H1 (cell line): ENCODE data around the gene PSMD5. TPM values are rescaled to one million over a fixed set of nuclear protein-coding genes. Genes with fewer than 3 reads are reported as not detected.

Experiments used
- CTCF ChIA-PET: fragments of 300-600 bp; sonication (Branson Sonifier 250); formaldehyde crosslinking; loops from one replicate; lab custom pipeline; 2021; ENCODE audit not compliant: partially characterized antibody; lab: Charles Lee
- POLR2A ChIA-PET: fragments of 300-600 bp; sonication (Branson Sonifier 250); formaldehyde crosslinking; loops from one replicate; lab custom pipeline; 2021; ENCODE audit warnings: inconsistent platforms; ENCODE audit not compliant: partially characterized antibody; lab: Charles Lee
- DNase-seq, 2 experiments: peaks; one replicate each; pipeline versions ENCODE4 v3.0.0 to v3.0.0-alpha.2; 2010 to 2022; ENCODE audit warnings: low spot score in 2 of 2, low read depth in 1 of 2, mixed read lengths in 1 of 2
- FAIRE-seq: peaks from 2 replicates; lab custom pipeline; 2011; peaks lifted over from hg19 to GRCh38; lab: Jason Lieb, UNC
- H2AFZ ChIP-seq: 2 replicates; pipeline ENCODE4 v1.8.1; 2012; ENCODE audit warnings: low read length, inconsistent platforms
- H2AK5ac ChIP-seq: 2 replicates; pipeline ENCODE4 v1.6.1; 2013; ENCODE audit warnings: low read depth, low read length
- H2BK120ac ChIP-seq: replicated peaks from 2 replicates; pipeline ENCODE3; 2013; ENCODE audit warnings: low read depth, low read length, inconsistent platforms
- H2BK12ac ChIP-seq: 2 replicates; pipeline ENCODE4 v1.6.1; 2013; ENCODE audit warnings: low read depth, low read length
- H2BK15ac ChIP-seq: 2 replicates; pipeline ENCODE4 v1.6.1; 2013; ENCODE audit warnings: low read length
- H2BK20ac ChIP-seq: 2 replicates; pipeline ENCODE4 v1.6.1; 2013; ENCODE audit warnings: low read length
- H2BK5ac ChIP-seq: 2 replicates; pipeline ENCODE4 v1.6.1; 2013; ENCODE audit warnings: low read depth, low read length
- H3K14ac ChIP-seq: 2 replicates; pipeline ENCODE4 v1.6.1; 2013; ENCODE audit warnings: inconsistent platforms; ENCODE audit not compliant: insufficient read length
- H3K18ac ChIP-seq: 2 replicates; pipeline ENCODE4 v1.6.1; 2013; ENCODE audit warnings: low read length; ENCODE audit errors: extremely low read depth
- H3K23ac ChIP-seq: 2 replicates; pipeline ENCODE4 v1.6.1; 2013; ENCODE audit warnings: inconsistent platforms; ENCODE audit not compliant: insufficient read length
- H3K23me2 ChIP-seq: 2 replicates; pipeline ENCODE4 v1.6.1; 2013; ENCODE audit warnings: low read depth, low read length
- H3K27ac ChIP-seq: 2 replicates; pipeline ENCODE4 v1.6.1; 2011; ENCODE audit warnings: low read depth, low read length, inconsistent platforms
- H3K27me3 ChIP-seq, 4 experiments: replicated peaks in 1 of 4; 1 replicate in 1 of 4; 2 replicates in 3 of 4; pipeline versions ENCODE4 v1.6.1 to v1.8.1; 2011 to 2013; ENCODE audit warnings: low read length in 3 of 4, mild to moderate bottlenecking in 3 of 4, inconsistent platforms in 2 of 4, mixed read lengths in 2 of 4, moderate library complexity in 1 of 4; ENCODE audit not compliant: control insufficient read depth in 3 of 4, insufficient read depth in 3 of 4; ENCODE audit errors: extremely low read depth in 1 of 4
- H3K36me3 ChIP-seq, 4 experiments: 2 replicates each; pipeline versions ENCODE4 v1.6.1 to v1.8.1; 2011 to 2013; ENCODE audit warnings: mild to moderate bottlenecking in 4 of 4, low read length in 3 of 4, moderate library complexity in 2 of 4, control low read depth in 1 of 4, inconsistent platforms in 1 of 4; ENCODE audit not compliant: insufficient read depth in 4 of 4, control insufficient read depth in 2 of 4
- H3K4ac ChIP-seq: replicated peaks from 2 replicates; pipeline ENCODE3; 2013; ENCODE audit warnings: low read length, low read depth, mixed read lengths, inconsistent platforms; ENCODE audit not compliant: insufficient read length
- H3K4me1 ChIP-seq, 4 experiments: replicated peaks in 1 of 4; 1 replicate in 1 of 4; 2 replicates in 3 of 4; pipeline versions ENCODE4 v1.6.1 to v1.8.1; 2011 to 2013; ENCODE audit warnings: low read length in 3 of 4, inconsistent platforms in 2 of 4, mixed read lengths in 1 of 4; ENCODE audit not compliant: insufficient read depth in 4 of 4, control insufficient read depth in 3 of 4
- H3K4me2 ChIP-seq, 2 experiments: 2 replicates each; pipeline versions ENCODE4 v1.6.1 to v1.8.1; 2011 to 2013; ENCODE audit warnings: low read depth in 2 of 2, low read length in 2 of 2, control low read depth in 1 of 2, inconsistent platforms in 1 of 2, mild to moderate bottlenecking in 1 of 2; ENCODE audit not compliant: insufficient read depth in 1 of 2
- H3K4me3 ChIP-seq, 4 experiments: fragments of 200-600, 300-600 bp in 1 of 4; sonication (generic), shearing (Covaris generic), sonication (Bioruptor Twin) in 1 of 4; 2 replicates each; pipeline versions ENCODE4 v1.5.1 to v1.8.1; 2011 to 2016; ENCODE audit warnings: low read length in 4 of 4, low read depth in 3 of 4, control low read depth in 2 of 4, inconsistent platforms in 2 of 4, mild to moderate bottlenecking in 2 of 4, mixed read lengths in 1 of 4, moderate library complexity in 1 of 4; ENCODE audit not compliant: insufficient read depth in 2 of 4; ENCODE audit errors: extremely low read depth in 1 of 4
- H3K56ac ChIP-seq: replicated peaks from 2 replicates; pipeline ENCODE3; 2013; ENCODE audit warnings: low read depth, mild to moderate bottlenecking, mixed read lengths, low read length, inconsistent platforms; ENCODE audit not compliant: insufficient read length
- H3K79me1 ChIP-seq: 2 replicates; pipeline ENCODE4 v1.6.1; 2013; ENCODE audit warnings: low read depth, low read length, control low read depth
- H3K79me2 ChIP-seq, 2 experiments: 2 replicates each; pipeline versions ENCODE4 v1.6.1 to v1.8.1; 2012 to 2013; ENCODE audit warnings: low read length in 2 of 2, mild to moderate bottlenecking in 2 of 2, inconsistent platforms in 1 of 2; ENCODE audit not compliant: insufficient read depth in 2 of 2, control insufficient read depth in 1 of 2
- H3K9ac ChIP-seq, 4 experiments: replicated peaks in 1 of 4; 1 replicate in 1 of 4; 2 replicates in 3 of 4; pipeline versions ENCODE4 v1.6.1 to v1.8.1; 2011 to 2013; ENCODE audit warnings: low read depth in 3 of 4, low read length in 3 of 4, control low read depth in 2 of 4, mild to moderate bottlenecking in 2 of 4, moderate library complexity in 2 of 4, inconsistent platforms in 1 of 4; ENCODE audit errors: extremely low read depth in 1 of 4
- H3K9me3 ChIP-seq, 2 experiments: 2 replicates each; pipeline versions ENCODE4 v1.6.1 to v1.8.1; 2012 to 2013; ENCODE audit warnings: mild to moderate bottlenecking in 2 of 2, moderate library complexity in 2 of 2, control low read depth in 1 of 2, inconsistent platforms in 1 of 2, low read depth in 1 of 2, low read length in 1 of 2, mixed read lengths in 1 of 2; ENCODE audit not compliant: insufficient read depth in 2 of 2
- H4K20me1 ChIP-seq, 2 experiments: replicated peaks in 1 of 2; 2 replicates each; pipeline versions ENCODE3 to v1.8.1; 2011 to 2013; ENCODE audit warnings: inconsistent platforms in 2 of 2, low read length in 2 of 2, mild to moderate bottlenecking in 1 of 2; ENCODE audit not compliant: insufficient read depth in 2 of 2, control insufficient read depth in 1 of 2
- H4K5ac ChIP-seq: 2 replicates; pipeline ENCODE4 v1.6.1; 2013; ENCODE audit warnings: low read length, low read depth, mixed read lengths, inconsistent platforms; ENCODE audit not compliant: insufficient read length
- H4K8ac ChIP-seq: 2 replicates; pipeline ENCODE4 v1.8.0; 2013; ENCODE audit warnings: mild to moderate bottlenecking, moderate library complexity, low read length, inconsistent platforms; ENCODE audit not compliant: insufficient read depth; ENCODE audit errors: extremely low read depth
- H4K91ac ChIP-seq: replicated peaks from 2 replicates; pipeline ENCODE3; 2013; ENCODE audit warnings: low read length, mixed read lengths, inconsistent platforms; ENCODE audit not compliant: insufficient read length
- KDM1A ChIP-seq: fragments of 200-600, 300-600 bp; sonication (generic); IDR thresholded peaks from 2 replicates; pipeline ENCODE4 v1.7.1; 2016; ENCODE audit warnings: mild to moderate bottlenecking, low read length, borderline replicate concordance
- WGBS, 2 experiments: shearing (Covaris generic) in 1 of 2; methylation state at CpG; one replicate each; pipeline versions ENCODE4 v1.1.6 to v1.1.7; 2013 to 2015; ENCODE audit warnings: low lambda C conversion rate in 2 of 2, mixed read lengths in 2 of 2, inconsistent platforms in 1 of 2, low coverage in 1 of 2, missing lambda C conversion rate in 1 of 2; ENCODE audit not compliant: insufficient replicate concordance in 2 of 2, insufficient coverage in 1 of 2, insufficient read length in 1 of 2; ENCODE audit errors: extremely low coverage in 1 of 2, missing lambda C conversion rate in 1 of 2; 5-methylcytosine and 5-hydroxymethylcytosine counted together
- polyA plus RNA-seq, 7 experiments: library from polyadenylated mRNA; depleted of rRNA in 3 of 7; stranded (reverse) in 5 of 7; unstranded in 2 of 7; fragments of >200 nt in 5 of 7; fragments of 200-250 nt in 2 of 7; gene quantifications; 1 replicate in 5 of 7; 2 replicates in 1 of 7; 4 replicates in 1 of 7; pipeline versions ENCODE4 v1.2.1 to v1.2.3, GENCODE V29; 2011 to 2013; ENCODE audit warnings: missing spikeins in 2 of 7, mixed read lengths in 2 of 7
- total RNA-seq: library from RNA; stranded (reverse); fragmentation: NEBNext Ultra II Directional; extraction: Animal tissue kit (Norgen Biotek cat#: 25700); gene quantifications from 2 replicates; pipeline ENCODE4 v1.2.1, GENCODE V29; 2021

Gene PSMD5
- total and polyA plus RNA-seq, 2 of the 8 experiments (the other 6 are each of a cell fraction or from before 2014, with no cell fraction given): 19.2 to 30.5 TPM

DNA sequence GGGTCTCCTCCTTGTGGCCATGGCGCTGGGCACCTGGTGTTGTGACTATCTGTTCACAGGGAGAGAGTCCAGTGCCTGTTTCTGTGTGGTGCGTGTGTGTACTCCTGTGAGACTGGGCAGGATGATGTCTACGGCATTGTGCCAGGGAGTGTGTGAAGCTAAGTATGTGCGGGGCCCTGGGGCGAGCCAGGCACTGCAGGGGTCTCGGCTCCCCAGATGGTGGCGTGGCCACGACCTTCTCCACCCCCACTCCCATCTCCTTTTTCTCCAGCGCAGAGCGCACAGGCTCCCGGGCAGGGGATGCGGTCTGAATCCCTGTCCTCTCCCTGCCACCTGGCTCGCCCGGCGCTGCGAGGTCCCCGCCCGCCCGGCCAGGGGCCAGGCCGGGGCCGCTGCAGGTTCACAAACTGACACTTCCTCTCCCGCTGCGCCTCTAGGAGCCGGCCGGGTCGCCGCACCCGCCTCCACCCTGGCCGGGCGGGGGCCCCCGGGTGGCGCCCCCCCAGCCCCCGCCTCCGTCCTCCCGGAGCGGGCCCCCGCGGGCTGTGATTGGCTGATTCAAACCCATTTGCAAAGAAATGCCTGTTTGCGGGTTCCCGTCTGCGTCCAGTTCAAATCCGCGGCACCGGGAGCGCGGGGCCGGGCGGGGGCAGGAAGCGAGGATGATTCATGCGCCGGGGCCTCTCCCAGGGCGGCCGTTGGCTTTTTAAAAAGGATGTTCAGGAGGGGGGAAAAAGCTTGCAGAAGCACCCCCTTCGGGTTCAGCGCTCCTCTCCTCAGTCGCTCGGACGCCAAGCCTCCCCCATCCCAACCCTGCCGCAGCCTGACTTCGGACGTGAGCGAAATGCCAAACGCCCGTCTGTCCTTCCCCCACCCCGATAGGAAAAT lies 33.5 kb upstream of the PSMD5 start:
- DNase-seq (peak; percentile 41 to 85), FAIRE-seq (no peak)
- H3K4me3 ChIP-seq: peak overlapping the region; percentile 36 to 86 (median 50)
- H2AK5ac ChIP-seq: 0 out of 2 replicates have a peak overlapping the region, but pooled peaks have one; percentile 41
- no peaks in the 10 kb centered on the region for H3K79me1 ChIP-seq
- H3K14ac ChIP-seq: no peak overlapping the region
- peak overlapping the region; percentile 93 for H2BK12ac ChIP-seq
- peak overlapping the region; percentile 82; the same call in 1 of the 2 replicates for H2BK5ac ChIP-seq
- peaks cover 0 to 4% (median 1%) of the 10 kb centered on the region in 4 experiments; a peak in 3 of 7 replicates for H3K27me3 ChIP-seq
- peak overlapping the region; percentile 99; the same call in 1 of the 2 replicates for H2BK15ac ChIP-seq
- no peak overlapping the region for H3K23ac ChIP-seq
- H4K5ac ChIP-seq: peak overlapping the region; percentile 57
- peaks cover 0 to 3% (median 0%) of the 10 kb centered on the region in 4 experiments; a peak in 1 of 8 replicates for H3K36me3 ChIP-seq
- peak overlapping the region; percentile 79 to 85 for H3K4me2 ChIP-seq
- CTCF ChIA-PET: interaction anchor here (1.3 kb wide), 1 partner anchor 13 kb away, joined by 3 read pairs; no protein-coding TSS in a partner anchor
- H3K9me3 ChIP-seq: no peaks in the 10 kb centered on the region
- 8% methylated on average over 37 of the region's 65 CpGs; no CpG with 5 or more reads in 1 of the 2 experiments for WGBS, 2 experiments
- H4K20me1 ChIP-seq: no peaks in the 10 kb centered on the region
- H3K9ac ChIP-seq: peak overlapping the region in 2 of 4 experiments; percentile 30 to 45; a peak in 1 of 7 replicates
- H4K91ac ChIP-seq: peak overlapping the region; percentile 96
- H3K18ac ChIP-seq: peak overlapping the region; percentile 89
- 0 out of 2 replicates have a peak overlapping the region, but pooled peaks have one; percentile 50 for H3K27ac ChIP-seq
- no peaks in the 10 kb centered on the region for H3K79me2 ChIP-seq
- H3K56ac ChIP-seq: peak overlapping the region; percentile 48
- H3K4ac ChIP-seq: peak overlapping the region; percentile 92
- POLR2A ChIA-PET: interaction anchor here (1.1 kb wide), 1 partner anchor 11 kb away, joined by 3 read pairs; no protein-coding TSS in a partner anchor
- peak overlapping the region; percentile 95 for H2BK120ac ChIP-seq
- peaks cover 23 to 48% (median 35%) of the 10 kb centered on the region in 4 experiments for H3K4me1 ChIP-seq
- peaks cover 10% of the 10 kb centered on the region for H3K23me2 ChIP-seq
- 0 out of 2 replicates have a peak overlapping the region, but pooled peaks have one; percentile 11 for H2AFZ ChIP-seq
- peak overlapping the region; percentile 82; the same call in 1 of the 2 replicates for H2BK20ac ChIP-seq
- peak overlapping the region; percentile 80 for H4K8ac ChIP-seq
- peak; percentile 9; the same call in 1 of the 2 replicates for TF ChIP-seq KDM1A
